Parathyroid adenoma (tissue), 2 donors: ENCODE measurements around the gene CACNA1I.

Experiments
- H2AFZ ChIP-seq: fragments of 300-600 bp; sonication (generic); one replicate; pipeline ENCODE4 v1.7.0; 2017; ENCODE audit warnings: antibody characterized with exemption, mild to moderate bottlenecking
- H3K27ac ChIP-seq: fragments of 300-600 bp; sonication (generic); one replicate; pipeline ENCODE4 v1.7.0; 2017
- H3K27me3 ChIP-seq: fragments of 300-600 bp; sonication (generic); one replicate; pipeline ENCODE4 v1.7.0; 2017; ENCODE audit warnings: low read length; ENCODE audit not compliant: control insufficient read depth, insufficient read depth
- H3K36me3 ChIP-seq: fragments of 300-600 bp; sonication (generic); one replicate; pipeline ENCODE4 v1.7.0; 2017; ENCODE audit warnings: low read length; ENCODE audit not compliant: control insufficient read depth, insufficient read depth
- H3K4me1 ChIP-seq: fragments of 300-600 bp; sonication (generic); one replicate; pipeline ENCODE4 v1.7.0; 2017; ENCODE audit warnings: control low read depth
- H3K4me2 ChIP-seq: fragments of 300-600 bp; sonication (generic); one replicate; pipeline ENCODE4 v1.7.0; 2017; ENCODE audit warnings: low read length
- H3K4me3 ChIP-seq: fragments of 300-600 bp; sonication (generic); one replicate; pipeline ENCODE4 v1.7.0; 2017; ENCODE audit warnings: low read depth, low read length
- H3K79me2 ChIP-seq: fragments of 300-600 bp; sonication (generic); one replicate; pipeline ENCODE4 v1.7.0; 2017; ENCODE audit warnings: control low read depth
- H3K9ac ChIP-seq: fragments of 300-600 bp; sonication (generic); one replicate; pipeline ENCODE4 v1.7.0; 2017; ENCODE audit warnings: mild to moderate bottlenecking
- H3K9me3 ChIP-seq: fragments of 300-600 bp; sonication (generic); one replicate; pipeline ENCODE4 v1.7.0; 2017; ENCODE audit warnings: low read length; ENCODE audit not compliant: control insufficient read depth
- CTCF ChIP-seq: fragments of 300-600 bp; sonication (generic); IDR thresholded peaks from one replicate; pipeline ENCODE4 v1.7.0; 2017; ENCODE audit warnings: antibody characterized with exemption, mild to moderate bottlenecking
- donor health status: primary hyperparathyroidism.

CACNA1I gene

GRCh38 chr22:39677967-39678366 lies 107.4 kb downstream of the CACNA1I start:
- Histone ChIP-seq H3K4me2 (no peak overlapping the region), H3K27me3 (no peaks in the 10 kb centered on the region), H3K4me3 (no peak overlapping the region)

GRCh38 chr22:39678862-39679490 lies 108.4 kb downstream of the CACNA1I start:
- no peak overlapping the region for H3K4me2 ChIP-seq
- H2AFZ ChIP-seq: no peak overlapping the region
- no peaks in the 10 kb centered on the region for H3K9me3 ChIP-seq
- H3K4me1 ChIP-seq: no peaks in the 10 kb centered on the region
- no peak overlapping the region for H3K4me3 ChIP-seq
- no peaks in the 10 kb centered on the region for H3K27me3 ChIP-seq
- H3K27ac ChIP-seq: no peak overlapping the region
- H3K9ac ChIP-seq: no peak overlapping the region
- TF ChIP-seq CTCF: no peak
- H3K36me3 ChIP-seq: no peaks in the 10 kb centered on the region
- no peaks in the 10 kb centered on the region for H3K79me2 ChIP-seq

More at GRCh38 chr22:39677967-39678366, 107.4 kb downstream of the CACNA1I start:
- H3K79me2 ChIP-seq: no peaks in the 10 kb centered on the region
- H3K9me3 ChIP-seq: no peaks in the 10 kb centered on the region
- no peaks in the 10 kb centered on the region for H3K4me1 ChIP-seq
- no peak overlapping the region for H3K9ac ChIP-seq
- H3K36me3 ChIP-seq: no peaks in the 10 kb centered on the region
- no peak for TF ChIP-seq CTCF
- no peak overlapping the region for H3K27ac ChIP-seq
- H2AFZ ChIP-seq: no peak overlapping the region

GRCh38 chr22:39679652-39680051 lies 109.1 kb downstream of the CACNA1I start:
- H3K36me3 ChIP-seq: no peaks in the 10 kb centered on the region
- no peaks in the 10 kb centered on the region for H3K27me3 ChIP-seq
- H3K9me3 ChIP-seq: no peaks in the 10 kb centered on the region
- H3K79me2 ChIP-seq: no peaks in the 10 kb centered on the region
- H3K4me2 ChIP-seq: no peak overlapping the region
- H3K27ac ChIP-seq: no peak overlapping the region
- no peak overlapping the region for H3K4me3 ChIP-seq
- TF ChIP-seq CTCF: no peak
- H2AFZ ChIP-seq: no peak overlapping the region
- no peak overlapping the region for H3K9ac ChIP-seq
- no peaks in the 10 kb centered on the region for H3K4me1 ChIP-seq

GRCh38 chr22:39680486-39680885 lies 109.9 kb downstream of the CACNA1I start:
- no peaks in the 10 kb centered on the region for H3K9me3 ChIP-seq
- H3K36me3 ChIP-seq: no peaks in the 10 kb centered on the region
- H3K4me2 ChIP-seq: no peak overlapping the region
- no peak overlapping the region for H3K4me3 ChIP-seq
- no peaks in the 10 kb centered on the region for H3K79me2 ChIP-seq
- TF ChIP-seq CTCF: no peak
- H3K9ac ChIP-seq: no peak overlapping the region
- no peaks in the 10 kb centered on the region for H3K4me1 ChIP-seq
- no peaks in the 10 kb centered on the region for H3K27me3 ChIP-seq
- H2AFZ ChIP-seq: no peak overlapping the region
- no peak overlapping the region for H3K27ac ChIP-seq
